B cell (primary cell): ENCODE results near the gene NT5M. TPM values are rescaled to one million over a fixed set of nuclear protein-coding genes. Genes with fewer than 3 reads are reported as not detected.

ENCODE experiments used
- ATAC-seq: fragments of 200-7000 bp; cut with Tn5 transposase; one replicate; pipeline ENCODE4 v1.10.0; 2021; ENCODE audit warnings: low read depth, mild to moderate bottlenecking, moderate number of reproducible peaks, moderate library complexity
- CTCF ChIA-PET: fragments of 350-600 bp; sonication (Branson Sonifier 250); formaldehyde crosslinking; loops from one replicate; lab custom pipeline; 2021; ENCODE audit warnings: antibody characterized with exemption, inconsistent platforms; lab: Charles Lee
- POLR2A ChIA-PET: fragments of 350-600 bp; sonication (Branson Sonifier 250); formaldehyde crosslinking; loops from one replicate; lab custom pipeline; 2021; ENCODE audit warnings: antibody characterized with exemption; lab: Charles Lee
- DNase-seq: peaks from one replicate; pipeline ENCODE4 v3.0.0; 2013
- H2AFZ ChIP-seq: 2 replicates; pipeline ENCODE4 v1.6.1; 2012; ENCODE audit warnings: mild to moderate bottlenecking, low read depth, low read length; ENCODE audit not compliant: insufficient read depth, poor library complexity, severe bottlenecking
- H3K27ac ChIP-seq, 2 donors: 1 replicate in 1 of 2; 2 replicates in 1 of 2; pipeline ENCODE4 v1.5.1; 2012 to 2013; ENCODE audit warnings: low read length in 2 of 2, mild to moderate bottlenecking in 2 of 2, moderate library complexity in 1 of 2
- H3K27me3 ChIP-seq, 4 experiments: fragments of 200-600 bp in 1 of 4; sonication (generic) in 1 of 4; replicated peaks in 1 of 4; 1 replicate in 2 of 4; 2 replicates in 2 of 4; pipeline versions ENCODE4 v1.6.1 to v1.7.0; 2013 to 2016; ENCODE audit warnings: low read length in 3 of 4, mild to moderate bottlenecking in 2 of 4, mixed read lengths in 1 of 4, moderate library complexity in 1 of 4; ENCODE audit not compliant: insufficient read depth in 4 of 4, control insufficient read depth in 3 of 4; ENCODE audit errors: control extremely low read depth in 1 of 4
- H3K36me3 ChIP-seq, 2 experiments: replicated peaks in 1 of 2; 1 replicate in 1 of 2; 2 replicates in 1 of 2; pipeline versions ENCODE4 v1.6.1 to v1.7.1; 2013; ENCODE audit warnings: low read length in 1 of 2; ENCODE audit not compliant: insufficient read depth in 2 of 2, control insufficient read depth in 1 of 2; ENCODE audit errors: control extremely low read depth in 1 of 2, extremely low read depth in 1 of 2
- H3K4me1 ChIP-seq, 2 donors: fragments of 200-600 bp in 1 of 2; sonication (generic) in 1 of 2; 1 replicate in 1 of 2; 2 replicates in 1 of 2; pipeline versions ENCODE4 v1.5.1 to v1.6.1; 2013 to 2017; ENCODE audit warnings: low read length in 2 of 2; ENCODE audit not compliant: control insufficient read depth in 2 of 2, insufficient read depth in 2 of 2
- H3K4me2 ChIP-seq: replicated peaks from 2 replicates; pipeline ENCODE3; 2012; ENCODE audit warnings: mild to moderate bottlenecking, low read depth, low read length; ENCODE audit not compliant: poor library complexity, severe bottlenecking
- H3K4me3 ChIP-seq, 5 experiments: fragments of 200-600 bp in 1 of 5; sonication (generic) in 1 of 5; 1 replicate in 3 of 5; 2 replicates in 2 of 5; pipeline versions ENCODE4 v1.5.1 to v1.7.0; 2011 to 2016; ENCODE audit warnings: low read length in 4 of 5, mild to moderate bottlenecking in 4 of 5, low read depth in 2 of 5, control low read depth in 1 of 5, moderate library complexity in 1 of 5; ENCODE audit not compliant: insufficient read depth in 1 of 5; ENCODE audit errors: control extremely low read depth in 1 of 5, extremely low read depth in 1 of 5
- H3K79me2 ChIP-seq: fragments of 200-600 bp; sonication (generic); one replicate; pipeline ENCODE4 v1.6.0; 2016; ENCODE audit warnings: low read length; ENCODE audit not compliant: control insufficient read depth, insufficient read depth
- H3K9ac ChIP-seq: fragments of 200-600 bp; sonication (generic); 2 replicates; pipeline ENCODE4 v1.6.1; 2017; ENCODE audit warnings: mild to moderate bottlenecking, low read length, moderate library complexity
- H3K9me3 ChIP-seq, 3 donors: one replicate each; pipeline versions ENCODE4 v1.6.1 to v1.7.1; 2013; ENCODE audit warnings: low read length in 2 of 3; ENCODE audit not compliant: control insufficient read depth in 2 of 3, insufficient read depth in 1 of 3; ENCODE audit errors: control extremely low read depth in 1 of 3
- H4K20me1 ChIP-seq: 2 replicates; pipeline ENCODE4 v1.6.0; 2012; ENCODE audit warnings: mild to moderate bottlenecking, low read length; ENCODE audit not compliant: insufficient read depth, control insufficient read depth, poor library complexity, severe bottlenecking
- H3K27ac Mint-ChIP-seq: one replicate; pipeline ENCODE4 v1.8.0; 2021; ENCODE audit warnings: mixed read lengths
- H3K27me3 Mint-ChIP-seq: one replicate; pipeline ENCODE4 v1.8.0; 2021; ENCODE audit warnings: mixed read lengths
- H3K4me1 Mint-ChIP-seq: one replicate; pipeline ENCODE4 v1.8.0; 2021; ENCODE audit warnings: mixed read lengths
- H3K4me3 Mint-ChIP-seq: one replicate; pipeline ENCODE4 v1.8.0; 2021; ENCODE audit warnings: mixed read lengths
- H3K9me3 Mint-ChIP-seq: one replicate; pipeline ENCODE4 v1.8.0; 2022; ENCODE audit warnings: mixed read lengths; ENCODE audit not compliant: insufficient read depth
- CTCF ChIP-seq: fragments of 200-600 bp; IDR thresholded peaks from one replicate; pipeline ENCODE4 v1.8.0; 2022; ENCODE audit warnings: antibody characterized with exemption, mild to moderate bottlenecking
- EZH2 ChIP-seq: IDR thresholded peaks from 2 replicates; pipeline ENCODE4 v1.6.1; 2012; ENCODE audit warnings: borderline replicate concordance, low read depth, mild to moderate bottlenecking, moderate library complexity, low read length; ENCODE audit not compliant: insufficient read depth, poor library complexity, severe bottlenecking
- WGBS: methylation state at CpG from one replicate; pipeline ENCODE4 v1.1.5; 2013; ENCODE audit warnings: missing lambda C conversion rate; ENCODE audit not compliant: insufficient coverage; 5-methylcytosine and 5-hydroxymethylcytosine counted together
- intact Hi-C: fragments of 100-400 bp; cut with micrococcal nuclease; formaldehyde crosslinking; loops from one replicate; pipeline ENCODE4 v1.10.0; 2022
- polyA plus RNA-seq: library from polyadenylated mRNA; depleted of rRNA; stranded (reverse); fragments of >200 nt; gene quantifications from 2 replicates; pipeline ENCODE4 v1.2.3, GENCODE V29; 2012
- total RNA-seq, 2 donors: library from RNA; stranded (reverse); fragments of 120-200 nt in 1 of 2; gene quantifications; 1 replicate in 1 of 2; 2 replicates in 1 of 2; pipeline versions ENCODE4 v1.2.3 to v1.2.4, GENCODE V29; 2013 to 2022

Gene NT5M
- total and polyA plus RNA-seq, 2 donors (not counting 1 experiment from before 2014, with no cell fraction given), result 0.40 to 0.47 TPM

GRCh38 chr17:17387498-17388362, 84.6 kb downstream of the NT5M start:
- Mint-ChIP-seq H3K9me3 (no peaks in the 10 kb centered on the region), H3K4me1 (peaks cover 11% of the 10 kb centered on the region), H3K27me3 (peaks cover 11% of the 10 kb centered on the region), H3K27ac (no peak overlapping the region), H3K4me3 (no peak overlapping the region)
- DNase-seq, result no peak
- Histone ChIP-seq H3K27me3 (no peaks in the 10 kb centered on the region), H4K20me1 (no peaks in the 10 kb centered on the region), H3K36me3 (no peaks in the 10 kb centered on the region), H3K9ac (no peak overlapping the region), H3K4me3 (no peak overlapping the region), H3K79me2 (no peaks in the 10 kb centered on the region), H3K4me2 (no peak overlapping the region), H3K27ac (no peak overlapping the region), H2AFZ (no peak overlapping the region), H3K4me1 (peaks cover 10% of the 10 kb centered on the region in 2 donors), H3K9me3 (peaks cover 0 to 6% (median 0%) of the 10 kb centered on the region in 3 donors)
- POLR2A ChIA-PET, result no interaction called here
- WGBS, result 67% methylated on average over 13 of the region's 15 CpGs
- CTCF ChIA-PET, result no interaction called here
- ATAC-seq, result no peak
- TF ChIP-seq CTCF (no peak), EZH2 (no peak)
- intact Hi-C loops, result no loop called here
